ENCODE results near the gene UBTD1. TPM values are rescaled to one million over a fixed set of nuclear protein-coding genes. Genes with fewer than 3 reads are reported as not detected.
"Not testable (repeated sequence)": the region's sequence is repeated elsewhere in the genome, so short reads cannot be mapped to it uniquely, and the experiment has no call there.

UBTD1 gene
- total RNA-seq, 2 experiments from 2014 or later = 2.1 to 2.3 TPM

DNA sequence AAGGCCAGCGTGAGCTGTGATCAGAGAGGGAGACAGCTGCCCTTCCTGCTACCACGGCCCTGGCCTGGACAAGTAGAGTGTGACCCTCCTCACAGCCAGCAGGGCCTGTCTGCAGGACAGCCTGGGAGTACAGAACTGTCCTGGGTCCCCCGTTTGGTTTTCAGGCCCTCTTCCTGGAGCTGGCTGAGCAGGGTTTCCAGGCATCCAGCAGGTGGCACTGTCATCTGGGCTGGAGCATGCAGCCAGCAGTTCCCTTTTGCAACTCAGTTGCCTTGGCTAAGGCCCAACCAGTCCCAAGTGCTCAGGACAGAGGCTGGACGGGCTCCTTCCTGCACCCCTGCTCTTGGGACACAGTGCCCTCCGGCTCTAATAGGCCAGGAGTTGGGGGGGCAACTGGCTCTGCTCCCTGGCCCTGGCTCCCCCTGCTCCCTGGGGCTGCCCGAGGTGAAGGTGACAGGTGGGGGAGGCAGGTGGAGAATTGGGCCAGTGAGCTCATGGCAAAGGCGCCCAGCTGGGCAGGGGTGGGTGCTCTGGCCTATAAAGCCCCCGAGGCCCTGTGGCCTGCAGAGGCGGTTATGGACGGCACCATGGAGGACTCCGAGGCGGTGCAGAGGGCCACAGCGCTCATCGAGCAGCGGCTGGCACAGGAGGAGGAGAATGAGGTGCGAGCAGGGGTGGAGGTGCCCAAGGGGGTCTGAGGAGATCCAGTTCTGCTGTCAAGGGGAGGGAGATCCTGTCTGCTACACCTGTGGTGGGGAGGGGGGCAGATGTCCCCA lies 73.7 kb downstream of the UBTD1 start, which contains the start of gene ANKRD2:
TSS of gene ANKRD2 (plus strand) at position 566 of the 776 bp plus-strand sequence. CDS start at position 576, 10 bp downstream.
- CTCF ChIA-PET = interaction anchor here (0.6 to 2.0 kb wide), 10 partner anchors 9 to 113 kb away, joined by 3 to 7 read pairs (median 3); partner anchors contain the start of gene PI4K2A
- POLR2A ChIA-PET = no interaction called here

DNA sequence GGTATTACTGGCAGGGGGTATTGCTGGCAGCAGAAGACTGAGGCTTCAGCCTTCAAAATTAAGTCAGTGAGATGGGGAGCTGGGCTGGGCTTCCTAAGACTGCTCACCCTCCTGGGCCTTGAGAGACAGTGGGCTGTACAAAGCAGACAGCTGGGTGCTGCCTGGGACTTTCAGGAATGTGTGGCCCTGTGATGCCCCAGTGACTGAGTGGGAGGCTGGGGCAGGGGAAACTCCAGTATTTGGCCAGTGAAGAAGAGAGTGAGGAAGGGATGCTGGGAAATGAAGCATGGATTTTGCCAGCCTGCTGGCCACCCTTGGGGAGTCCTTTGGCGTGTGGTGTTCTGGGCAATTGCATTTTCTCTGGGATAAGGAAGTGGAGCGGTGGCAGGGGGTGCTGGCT lies 74.3 kb downstream of the UBTD1 start:
- ChIA-PET POLR2A (no interaction called here), CTCF (interaction anchor here (0.6 to 2.0 kb wide), 4 partner anchors 8 to 119 kb away, joined by 3 to 7 read pairs (median 5); partner anchors contain the start of gene PI4K2A)

DNA sequence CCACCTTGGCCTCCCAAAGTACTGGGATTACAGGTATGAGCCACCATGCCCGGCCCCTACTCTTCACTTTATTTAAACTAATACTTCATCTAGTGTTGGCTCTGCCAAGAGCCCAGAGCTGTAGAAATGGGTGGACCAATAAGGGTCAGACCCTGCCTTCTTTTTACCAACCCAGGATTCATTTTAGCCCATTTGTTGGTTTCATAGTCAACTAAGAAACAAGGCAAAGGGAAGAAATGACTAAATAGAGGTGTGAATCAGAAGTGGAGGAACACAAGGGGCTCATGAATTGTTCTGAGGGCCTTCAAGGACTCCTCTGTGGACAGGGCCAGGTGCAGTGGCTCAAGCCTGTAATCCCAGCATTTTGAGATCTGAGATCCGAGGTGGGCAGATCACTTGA lies 74.9 kb downstream of the UBTD1 start:
- POLR2A ChIA-PET = no interaction called here
- CTCF ChIA-PET = interaction anchor here (1.3 kb wide), 1 partner anchor 120 kb away, joined by 3 read pairs; no protein-coding TSS in a partner anchor

DNA sequence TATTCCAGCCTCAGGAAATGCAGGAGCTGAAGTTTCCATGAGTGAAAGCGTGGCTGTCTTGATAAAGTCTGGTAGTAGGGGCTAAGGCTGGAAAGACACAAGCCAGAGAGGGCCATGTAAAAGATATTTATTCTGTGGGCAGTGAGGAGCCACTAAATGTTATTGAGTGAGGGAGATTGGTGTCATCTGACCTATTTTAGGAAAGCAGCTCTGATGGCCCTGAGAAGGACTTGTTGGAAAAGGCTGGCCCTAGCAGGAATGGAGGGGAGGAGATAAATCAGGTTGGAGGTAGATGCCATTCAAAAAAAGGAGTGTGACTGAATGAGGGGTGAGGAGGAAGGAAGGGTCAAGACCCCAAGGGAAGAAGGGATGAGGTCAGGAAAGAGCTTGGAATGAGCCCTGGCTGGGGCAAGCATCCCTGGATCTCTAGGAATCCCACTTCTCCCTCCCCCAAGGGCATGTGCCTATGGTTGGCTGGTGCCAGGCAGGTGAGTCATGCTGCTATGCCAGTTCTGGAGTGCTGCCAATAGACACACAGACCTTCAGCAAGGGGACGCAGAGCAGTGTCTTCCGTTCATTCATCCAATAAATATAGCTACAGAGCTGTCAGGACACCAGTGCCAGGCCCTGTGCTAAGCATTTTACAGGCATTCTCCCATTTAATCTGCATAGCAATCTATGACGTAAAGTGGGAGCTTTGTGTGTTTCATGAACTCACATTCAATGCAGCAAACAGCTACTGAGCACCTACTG lies 75.8 kb downstream of the UBTD1 start:
- POLR2A ChIA-PET = no interaction called here
- CTCF ChIA-PET = interaction anchor here (1.3 kb wide), 1 partner anchor 120 kb away, joined by 3 read pairs; no protein-coding TSS in a partner anchor

GRCh38 chr10:97575127-97575668 lies 76.5 kb downstream of the UBTD1 start:
- POLR2A ChIA-PET = no interaction called here
- CTCF ChIA-PET = interaction anchor here (0.6 to 1.4 kb wide), 2 partner anchors 78 to 127 kb away, joined by 3 read pairs; no protein-coding TSS in a partner anchor

DNA sequence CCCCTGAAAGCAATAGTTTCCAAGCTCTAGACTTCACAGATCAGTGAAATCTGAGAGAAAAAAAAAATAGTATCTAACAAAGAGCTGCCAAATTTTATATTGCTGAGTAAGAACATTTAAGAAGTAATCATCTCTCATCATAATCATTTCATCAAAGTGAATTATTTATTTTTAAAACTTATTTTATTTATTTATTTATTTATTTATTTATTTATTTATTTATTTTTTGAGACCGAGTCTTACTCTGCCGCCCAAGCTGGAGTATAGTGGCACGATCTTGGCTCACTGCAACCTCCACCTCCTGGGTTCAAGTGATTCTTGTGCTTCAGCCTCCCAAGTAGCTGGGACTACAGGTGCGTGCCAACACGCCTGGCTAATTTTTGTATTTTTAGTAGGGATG lies 77.8 kb downstream of the UBTD1 start:
- POLR2A ChIA-PET = not testable (repeated sequence)
- CTCF ChIA-PET = interaction anchor here (0.6 to 1.4 kb wide), 2 partner anchors 125 to 272 kb away, joined by 3 read pairs; no protein-coding TSS in a partner anchor

- ChIA-PET POLR2A (no interaction called here), CTCF (no interaction called here)
Observed at GRCh38 chr10:97577701-97578100, 79.0 kb downstream of the UBTD1 start.

- POLR2A ChIA-PET = no interaction called here
- CTCF ChIA-PET = no interaction called here
Observed at GRCh38 chr10:97578171-97578844, 79.6 kb downstream of the UBTD1 start.

GRCh38 chr10:97580421-97581367 lies 82.0 kb downstream of the UBTD1 start:
- ChIA-PET CTCF (interaction anchor here (2.1 kb wide), 1 partner anchor 9 kb away, joined by 7 read pairs; the partner anchor contains the start of gene ANKRD2), POLR2A (no interaction called here)

DNA sequence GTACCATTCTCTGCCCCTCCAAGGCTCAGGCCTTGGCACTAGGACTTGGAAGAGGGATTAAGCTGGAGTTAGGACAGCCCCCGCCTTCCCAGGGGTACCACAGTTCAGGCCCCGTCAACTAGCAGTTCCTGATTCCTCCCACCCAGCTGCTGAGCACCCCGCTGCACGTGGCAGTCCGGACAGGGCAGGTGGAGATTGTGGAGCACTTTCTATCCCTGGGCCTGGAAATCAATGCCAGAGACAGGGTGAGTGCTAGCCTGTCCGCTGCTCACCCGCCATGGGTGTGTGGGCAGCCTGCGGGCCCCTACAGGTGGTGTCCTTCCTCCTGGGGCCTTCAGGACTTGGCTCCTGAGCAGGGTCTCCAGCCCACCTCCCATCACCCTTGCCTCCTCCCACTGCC lies 83.4 kb downstream of the UBTD1 start:
- ChIA-PET CTCF (interaction anchor here (2.1 kb wide), 1 partner anchor 10 kb away, joined by 7 read pairs; the partner anchor contains the start of gene ANKRD2), POLR2A (no interaction called here)

GRCh38 chr10:97583476-97583875 lies 84.8 kb downstream of the UBTD1 start:
- ChIA-PET CTCF (interaction anchor here (1.1 kb wide), 1 partner anchor 22 kb away, joined by 4 read pairs; no protein-coding TSS in a partner anchor), POLR2A (no interaction called here)

DNA sequence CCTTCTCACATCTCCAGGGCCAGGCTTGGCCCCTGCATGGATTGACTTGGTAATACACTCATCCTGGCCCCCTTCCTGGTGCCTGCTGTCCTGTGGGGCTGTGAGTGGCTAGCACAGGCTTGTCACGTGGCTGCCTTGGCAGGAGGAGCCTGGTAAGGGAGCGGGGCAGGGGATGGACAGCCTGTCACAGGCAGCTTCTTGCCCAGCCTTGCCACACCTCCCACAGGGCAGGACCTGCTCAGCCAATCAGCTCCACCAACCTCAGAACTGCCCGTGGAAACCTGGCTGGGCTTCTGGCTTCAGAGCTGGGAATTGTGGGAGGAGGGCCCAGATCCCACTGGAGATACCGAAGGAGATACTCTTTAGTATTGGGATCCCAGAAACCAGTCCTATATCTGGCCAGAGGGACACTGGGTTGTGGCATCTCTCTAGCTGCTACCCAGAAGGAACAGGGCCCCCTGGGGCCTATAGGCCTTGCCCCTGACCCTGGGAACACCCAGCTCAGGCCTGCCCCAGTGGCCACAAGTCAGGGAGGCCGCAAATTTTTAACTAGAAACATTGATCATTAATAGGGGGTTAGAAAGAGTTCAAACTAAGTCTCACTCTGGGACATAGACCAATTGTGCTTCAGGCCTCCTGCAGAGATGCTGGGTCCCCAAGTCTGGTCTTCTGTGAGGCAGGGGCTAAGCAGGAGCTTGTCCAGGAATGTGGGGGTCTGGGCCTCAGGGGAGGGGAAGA lies 85.5 kb downstream of the UBTD1 start, which contains the start of gene HOGA1:
TSS of gene HOGA1 (plus strand) at position 330 of the 738 bp plus-strand sequence. CDS start at position 645, 315 bp downstream.
- ChIA-PET POLR2A (no interaction called here), CTCF (no interaction called here)

GRCh38 chr10:97584798-97585438 lies 86.2 kb downstream of the UBTD1 start:
- POLR2A ChIA-PET = no interaction called here
- CTCF ChIA-PET = no interaction called here

GRCh38 chr10:97585439-97585811 lies 86.7 kb downstream of the UBTD1 start:
- POLR2A ChIA-PET = no interaction called here
- CTCF ChIA-PET = no interaction called here

GRCh38 chr10:97587183-97587582 lies 88.5 kb downstream of the UBTD1 start:
- ChIA-PET CTCF (no interaction called here), POLR2A (no interaction called here)

GRCh38 chr10:97589479-97589878 lies 90.8 kb downstream of the UBTD1 start, which contains the start of gene C10orf62:
TSS of gene C10orf62 (plus strand) at chr10:97589721. CDS start at chr10:97589898, 177 bp downstream.
- CTCF ChIA-PET = no interaction called here
- POLR2A ChIA-PET = interaction anchor here (0.6 kb wide), 1 partner anchor 99 kb away, joined by 3 read pairs; no protein-coding TSS in a partner anchor

Data from activated CD8-positive, alpha-beta memory T cell treated with anti-CD3 and anti-CD28 coated beads for 36 hours (primary cell).